Measurements from ENCODE around the gene DSN1. TPM values are rescaled to one million over a fixed set of nuclear protein-coding genes. Genes with fewer than 3 reads are reported as not detected.

DSN1 gene
- total RNA-seq, 4 donors from 2014 or later: 6.9 to 13.0 (median 9.7) TPM

GRCh38 chr20:36777167-36777566, 3.6 kb upstream of the DSN1 start:
- Histone ChIP-seq H3K27me3 (no peaks in the 10 kb centered on the region), H3K27ac (peak overlapping the region in 1 of 4 donors; percentile 19), H3K36me3 (peaks cover 0 to 10% (median 0%) of the 10 kb centered on the region in 3 donors), H3K4me3 (no peak overlapping the region), H3K9me3 (no peaks in the 10 kb centered on the region), H3K4me1 (peaks cover 7 to 36% (median 19%) of the 10 kb centered on the region in 3 donors)
- WGBS, 2 donors: 55 to 75% methylated on average over 2 to 3 of the region's 3 CpGs
- DNase-seq: no peak
- no peak for TF ChIP-seq POLR2A (IDR thresholded peaks at IDR 0.05)
- no peak for TF ChIP-seq CTCF (IDR thresholded peaks at IDR 0.05)
- intact Hi-C loops (cut with DNase I): no loop called here

- H3K27me3 ChIP-seq: no peaks in the 10 kb centered on the region
- no peak overlapping the region for H3K4me3 ChIP-seq
- H3K36me3 ChIP-seq: peaks cover 0 to 8% (median 0%) of the 10 kb centered on the region in 3 donors
- H3K9me3 ChIP-seq: no peaks in the 10 kb centered on the region
- H3K27ac ChIP-seq: peak overlapping the region in 3 of 4 donors; percentile 92 to 99 (median 96)
- no peak for DNase-seq
- H3K4me1 ChIP-seq: peaks cover 7 to 40% (median 19%) of the 10 kb centered on the region in 3 donors
- TF ChIP-seq CTCF (IDR thresholded peaks at IDR 0.05) (no peak), POLR2A (IDR thresholded peaks at IDR 0.05) (no peak)
- WGBS, 2 donors: 75 to 85% methylated on average over 3 of the region's 3 CpGs
- intact Hi-C loops (cut with DNase I): no loop called here
Observed at GRCh38 chr20:36775826-36776225, 2.3 kb upstream of the DSN1 start.

GRCh38 chr20:36775196-36775595, 1.6 kb upstream of the DSN1 start:
- intact Hi-C loops (cut with DNase I): no loop called here
- WGBS, 2 donors: 42 to 50% methylated on average over 1 to 2 of the region's 2 CpGs
- TF ChIP-seq CTCF (IDR thresholded peaks at IDR 0.05): no peak
- TF ChIP-seq POLR2A (IDR thresholded peaks at IDR 0.05): no peak
- Histone ChIP-seq H3K36me3 (peaks cover 0 to 9% (median 0%) of the 10 kb centered on the region in 3 donors), H3K4me3 (no peak overlapping the region), H3K27me3 (no peaks in the 10 kb centered on the region), H3K27ac (peak overlapping the region; percentile 92 to 99 (median 96)), H3K4me1 (peaks cover 7 to 40% (median 19%) of the 10 kb centered on the region in 3 donors), H3K9me3 (no peaks in the 10 kb centered on the region)
- no peak for DNase-seq

- Histone ChIP-seq H3K36me3 (peaks cover 0 to 12% (median 0%) of the 10 kb centered on the region in 3 donors), H3K27me3 (no peaks in the 10 kb centered on the region), H3K4me3 (peak overlapping the region; percentile 65 to 81 (median 75)), H3K9me3 (no peaks in the 10 kb centered on the region), H3K27ac (peak overlapping the region; percentile 92 to 99 (median 96)), H3K4me1 (peaks cover 7 to 54% (median 23%) of the 10 kb centered on the region in 3 donors)
- WGBS, 2 donors: 3 to 9% methylated on average over 5 to 6 of the region's 28 CpGs
- intact Hi-C loops (cut with DNase I): loop anchor here (5.0 kb wide), 1 partner anchor 166 kb away; the partner anchor contains the start of gene RAB5IF
- TF ChIP-seq CTCF (IDR thresholded peaks at IDR 0.05) (no peak), POLR2A (IDR thresholded peaks at IDR 0.05) (no peak)
- no peak for DNase-seq
Observed at GRCh38 chr20:36773107-36773596, 411 bp downstream of the DSN1 start.

GRCh38 chr20:36770680-36771079, 2.9 kb downstream of the DSN1 start:
- Histone ChIP-seq H3K27me3 (no peaks in the 10 kb centered on the region), H3K4me3 (no peak overlapping the region), H3K27ac (no peak overlapping the region), H3K4me1 (peaks cover 7 to 46% (median 23%) of the 10 kb centered on the region in 3 donors), H3K36me3 (peaks cover 0 to 31% (median 0%) of the 10 kb centered on the region in 3 donors), H3K9me3 (no peaks in the 10 kb centered on the region)
- DNase-seq: no peak
- 79 to 90% methylated on average over 7 of the region's 7 CpGs for WGBS, 2 donors
- TF ChIP-seq CTCF (IDR thresholded peaks at IDR 0.05) (no peak), POLR2A (IDR thresholded peaks at IDR 0.05) (no peak)
- intact Hi-C loops (cut with DNase I): loop anchor here (5.0 kb wide), 1 partner anchor 163 kb away; the partner anchor contains the start of gene RAB5IF
